ENCODE results near the gene NAXE. TPM values are rescaled to one million over a fixed set of nuclear protein-coding genes. Genes with fewer than 3 reads are reported as not detected.
"Not testable (repeated sequence)": the region's sequence is repeated elsewhere in the genome, so short reads cannot be mapped to it uniquely, and the experiment has no call there.

Gene NAXE
- polyA plus RNA-seq, 3 donors, result 46.5 to 65.9 (median 52.1) TPM

- WGBS, 3 donors, result 86 to 92% (median 90%) methylated on average over 3 of the region's 3 CpGs
- no peak overlapping the region for H3K27ac ChIP-seq (ENCODE audit: low read depth, low read length)
Measured at GRCh38 chr1:156586892-156587477, 4.6 kb upstream of the NAXE start.

GRCh38 chr1:156587927-156588326, 3.6 kb upstream of the NAXE start:
- 86 to 92% (median 89%) methylated on average over 8 of the region's 8 CpGs for WGBS, 3 donors
- H3K27ac ChIP-seq (ENCODE audit: low read depth, low read length), result not testable (repeated sequence)

GRCh38 chr1:156589546-156589945, 2.0 kb upstream of the NAXE start:
- 54 to 65% (median 54%) methylated on average over 5 of the region's 5 CpGs for WGBS, 3 donors
- H3K27ac ChIP-seq (ENCODE audit: low read depth, low read length), result no peak overlapping the region

DNA sequence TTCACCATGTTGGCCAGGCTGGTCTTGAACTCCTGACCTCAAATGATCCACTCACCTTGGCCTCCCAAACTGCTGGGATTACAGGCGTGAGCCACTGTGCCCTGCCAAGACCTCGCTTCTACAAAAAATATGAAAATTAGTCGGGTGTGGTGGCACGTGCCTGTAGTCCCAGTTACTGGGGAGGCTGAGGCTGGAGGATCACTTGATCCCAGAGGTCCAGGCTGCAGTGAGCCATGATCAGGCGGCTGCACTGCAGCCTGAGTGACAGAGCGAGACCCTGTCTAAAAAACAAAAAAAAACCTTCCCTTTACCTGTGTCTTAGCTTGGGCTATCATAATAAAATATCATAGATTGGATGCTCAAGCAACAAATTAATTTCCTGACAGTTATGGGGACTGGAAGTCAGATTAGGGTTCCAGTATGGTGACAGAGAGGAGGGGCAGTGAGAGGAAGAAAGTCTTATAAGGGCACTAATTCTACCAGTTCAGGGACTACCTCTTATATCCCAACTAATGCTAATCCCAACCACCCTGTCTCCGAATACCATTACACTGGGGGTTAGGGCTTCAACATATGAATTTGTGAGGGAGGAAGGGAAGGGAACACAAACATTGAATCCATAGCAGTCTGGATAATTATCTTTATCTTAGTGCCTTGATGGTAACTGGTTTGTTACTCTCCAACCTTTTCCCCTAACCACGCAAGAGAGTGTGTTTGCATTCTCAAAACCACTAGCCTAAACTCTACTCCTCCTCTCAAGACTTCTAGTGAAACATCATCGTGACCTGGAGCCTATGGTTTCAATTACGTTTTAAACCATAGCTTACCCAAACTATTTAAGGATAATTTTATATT, 1.0 kb upstream of the NAXE start:
- 85 to 90% (median 85%) methylated on average over 10 of the region's 10 CpGs for WGBS, 3 donors
- H3K27ac ChIP-seq (ENCODE audit: low read depth, low read length), result no peak overlapping the region

- peak overlapping the region; percentile 29 for H3K27ac ChIP-seq (ENCODE audit: low read depth, low read length)
- WGBS, 3 donors, result 17 to 27% (median 24%) methylated on average over 6 of the region's 6 CpGs
Measured at GRCh38 chr1:156591181-156591431, 470 bp upstream of the NAXE start.

- 48 to 51% (median 51%) methylated on average over 16 of the region's 16 CpGs for WGBS, 3 donors
- H3K27ac ChIP-seq (ENCODE audit: low read depth, low read length), result no peak overlapping the region
Measured at GRCh38 chr1:156592158-156592909, 758 bp downstream of the NAXE start.

DNA sequence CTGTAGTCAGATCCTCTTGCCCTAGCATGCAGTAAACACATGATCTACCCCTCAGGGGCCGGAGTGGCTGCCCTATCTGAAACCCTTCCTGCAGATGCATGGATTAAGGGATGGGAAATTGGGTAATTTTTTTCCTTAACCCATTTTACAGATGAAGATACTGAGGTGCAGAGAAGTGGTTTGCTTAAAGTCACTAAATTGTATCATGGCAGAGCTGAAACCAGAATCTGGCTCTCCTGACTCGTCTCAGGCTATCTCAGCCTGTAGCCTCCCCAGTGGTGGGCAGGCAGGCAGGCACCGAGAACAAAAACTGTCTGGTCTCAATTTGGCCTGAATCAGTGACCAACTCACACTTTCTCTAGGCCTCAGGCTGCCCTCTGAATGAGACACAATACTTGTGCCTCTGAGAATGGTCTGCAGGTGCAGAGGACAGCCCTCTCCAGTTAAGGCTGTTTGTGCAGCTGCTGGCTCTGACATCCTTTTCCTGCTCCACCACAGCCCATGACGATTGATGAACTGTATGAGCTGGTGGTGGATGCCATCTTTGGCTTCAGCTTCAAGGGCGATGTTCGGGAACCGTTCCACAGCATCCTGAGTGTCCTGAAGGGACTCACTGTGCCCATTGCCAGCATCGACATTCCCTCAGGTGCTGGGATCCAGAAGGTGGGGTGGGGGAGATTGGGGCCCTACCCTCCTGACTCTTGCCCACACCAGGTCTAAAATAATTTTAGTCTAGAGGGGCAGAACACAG, 1.5 kb downstream of the NAXE start:
- WGBS, 3 donors, result 72 to 87% (median 79%) methylated on average over 8 of the region's 8 CpGs
- no peak overlapping the region for H3K27ac ChIP-seq (ENCODE audit: low read depth, low read length)

- 86 to 92% (median 87%) methylated on average over 8 of the region's 8 CpGs for WGBS, 3 donors
- H3K27ac ChIP-seq (ENCODE audit: low read depth, low read length), result no peak overlapping the region
Measured at GRCh38 chr1:156593661-156593989, 2.0 kb downstream of the NAXE start.

DNA sequence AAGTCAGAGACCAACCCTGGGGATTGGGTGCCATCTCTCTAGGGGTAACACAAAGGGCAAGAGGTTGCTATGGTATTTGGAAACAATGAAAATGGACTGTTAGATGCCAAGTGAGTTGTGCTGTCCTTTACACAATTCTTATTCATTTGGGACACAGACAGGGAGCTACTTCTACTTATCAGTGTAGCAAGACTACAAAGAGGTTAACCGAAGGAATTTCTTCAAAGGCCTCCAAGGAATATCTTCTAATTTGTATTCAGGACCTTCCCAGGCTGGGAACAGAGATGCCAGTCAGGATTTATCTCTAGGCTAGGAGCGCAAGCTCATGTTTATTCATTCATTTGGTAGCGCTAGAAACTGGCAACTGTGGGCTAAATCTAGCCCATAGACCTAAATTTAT, 2.6 kb downstream of the NAXE start:
- WGBS, 3 donors, result 74 to 81% (median 74%) methylated on average over 3 of the region's 3 CpGs
- no peak overlapping the region for H3K27ac ChIP-seq (ENCODE audit: low read depth, low read length)

DNA sequence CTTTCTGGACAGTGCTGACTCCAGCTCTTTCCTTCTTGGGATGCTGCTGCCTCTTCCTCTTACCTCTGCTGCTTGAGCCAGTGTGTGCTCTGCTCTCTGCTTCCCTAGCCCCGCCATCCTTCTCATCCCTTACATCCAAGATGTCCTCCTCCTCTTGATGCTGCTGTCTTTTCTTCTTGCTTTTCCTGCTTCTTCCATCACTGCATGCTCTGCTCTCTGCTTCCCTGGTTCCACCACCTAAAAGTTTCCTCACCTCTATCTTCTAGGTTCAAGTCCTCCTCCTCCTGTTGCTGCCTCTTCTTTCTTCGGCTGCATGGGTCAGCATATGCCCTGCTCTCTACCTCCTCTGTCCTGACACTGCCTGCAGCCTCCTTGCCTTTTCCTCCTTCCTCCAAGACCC, 3.4 kb downstream of the NAXE start:
- no peak overlapping the region for H3K27ac ChIP-seq (ENCODE audit: low read depth, low read length)
- 80 to 100% (median 97%) methylated on average over 2 of the region's 2 CpGs for WGBS, 3 donors

GRCh38 chr1:156596426-156596825, 4.8 kb downstream of the NAXE start:
- 83 to 90% (median 89%) methylated on average over 3 of the region's 3 CpGs for WGBS, 3 donors
- no peak overlapping the region for H3K27ac ChIP-seq (ENCODE audit: low read depth, low read length)

DNA sequence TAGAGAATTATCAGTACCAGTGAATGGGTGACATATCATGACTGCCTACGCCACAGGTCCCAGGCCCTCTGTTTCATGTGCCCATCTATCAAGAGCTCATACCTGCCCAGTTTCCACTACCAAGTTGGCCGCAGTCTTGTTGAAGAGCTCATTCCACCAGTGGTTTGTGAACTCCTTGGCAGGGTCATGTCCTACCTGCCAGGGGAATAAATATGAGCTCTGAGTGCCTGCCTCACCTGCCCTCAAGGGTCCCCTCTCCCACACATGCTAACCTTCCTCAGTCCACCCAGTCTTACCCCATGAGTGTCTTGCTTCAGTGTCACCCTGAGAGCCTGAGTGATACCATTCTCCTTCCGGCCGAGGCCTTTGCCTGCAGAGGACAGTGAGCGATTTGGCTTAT, 6.5 kb downstream of the NAXE start:
- no peak overlapping the region for H3K27ac ChIP-seq (ENCODE audit: low read depth, low read length)
- 92 to 95% (median 95%) methylated on average over 5 of the region's 5 CpGs for WGBS, 3 donors

- 90 to 94% (median 93%) methylated on average over 4 of the region's 4 CpGs for WGBS, 3 donors
- no peak overlapping the region for H3K27ac ChIP-seq (ENCODE audit: low read depth, low read length)
Measured at GRCh38 chr1:156598731-156599432, 7.3 kb downstream of the NAXE start.

- WGBS, 3 donors, result 60 to 70% (median 63%) methylated on average over 3 of the region's 3 CpGs
Measured at GRCh38 chr1:156599811-156600210, 8.2 kb downstream of the NAXE start.

GRCh38 chr1:156600733-156601121, 9.2 kb downstream of the NAXE start:
- 0 to 3% (median 3%) methylated on average over 13 of the region's 13 CpGs for WGBS, 3 donors
- H3K27ac ChIP-seq (ENCODE audit: low read depth, low read length), result no peak overlapping the region

More at GRCh38 chr1:156599811-156600210, 8.2 kb downstream of the NAXE start:
- no peak overlapping the region for H3K27ac ChIP-seq (ENCODE audit: low read depth, low read length)

- H3K27ac ChIP-seq (ENCODE audit: low read depth, low read length), result peak within 1 kb of the TSS; percentile 13
- 0 to 1% (median 0%) methylated on average over 35 of the region's 35 CpGs for WGBS, 3 donors
Measured at GRCh38 chr1:156601122-156601830, 9.7 kb downstream of the NAXE start, which contains the start of gene GPATCH4. Gene GPATCH4 (minus strand): TSS chr1:156601479.

DNA sequence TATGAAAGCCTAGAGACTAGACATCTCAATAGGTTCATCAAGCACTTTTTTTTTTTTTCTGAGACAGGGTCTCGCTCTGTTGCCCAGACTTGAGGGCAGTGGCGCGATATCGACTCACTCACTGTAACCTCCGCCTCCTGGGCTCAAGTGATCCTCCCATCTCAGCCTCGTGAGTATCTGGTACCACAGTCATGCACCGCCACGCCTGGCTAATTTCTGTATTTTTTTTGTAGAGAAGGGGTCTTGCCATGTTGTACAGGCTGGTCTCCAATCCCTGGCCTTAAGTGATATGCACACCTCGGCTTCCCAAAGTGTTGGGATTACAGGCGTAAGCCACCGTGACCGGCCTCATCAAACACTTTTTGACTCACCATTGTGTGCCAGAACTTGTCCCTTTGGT, 10.3 kb downstream of the NAXE start:
- WGBS, 3 donors, result 71 to 75% (median 75%) methylated on average over 12 of the region's 12 CpGs
- no peak overlapping the region for H3K27ac ChIP-seq (ENCODE audit: low read depth, low read length)

DNA sequence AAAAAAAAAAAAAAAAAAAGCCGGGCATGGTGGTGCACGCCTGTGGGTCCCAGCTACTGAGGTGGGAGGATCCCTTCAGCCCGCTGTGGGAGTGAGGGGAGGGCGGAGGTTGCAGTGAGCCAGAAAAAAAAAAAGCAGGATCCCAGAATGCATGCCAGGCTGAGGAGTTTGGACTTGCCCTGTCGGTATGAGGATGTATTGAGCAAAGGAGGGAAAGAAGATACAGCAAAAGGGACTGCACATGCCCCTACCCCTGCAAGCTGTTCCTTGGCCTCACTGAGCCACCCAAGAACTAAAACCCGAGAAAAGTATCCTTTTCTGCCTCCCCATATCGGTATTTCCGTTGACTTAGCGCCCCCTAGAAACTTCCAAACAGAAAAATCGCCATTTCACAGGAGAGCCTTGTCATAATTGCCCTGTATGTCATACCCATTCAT, 11.0 kb downstream of the NAXE start:
- no peak overlapping the region for H3K27ac ChIP-seq (ENCODE audit: low read depth, low read length)
- 33 to 40% (median 34%) methylated on average over 9 to 10 of the region's 10 CpGs for WGBS, 3 donors
